AG08396 (cell line): ENCODE data around the gene PIGK.
A peak's percentile ranks its signal among the peaks of the same experiment; 100 is the strongest.
"Not testable (repeated sequence)": the region's sequence is repeated elsewhere in the genome, so short reads cannot be mapped to it uniquely, and the experiment has no call there.

ENCODE experiments used
- DNase-seq: peaks from one replicate; pipeline ENCODE4 v3.0.0; 2012; ENCODE audit warnings: low spot score, mixed read lengths

PIGK gene

DNA sequence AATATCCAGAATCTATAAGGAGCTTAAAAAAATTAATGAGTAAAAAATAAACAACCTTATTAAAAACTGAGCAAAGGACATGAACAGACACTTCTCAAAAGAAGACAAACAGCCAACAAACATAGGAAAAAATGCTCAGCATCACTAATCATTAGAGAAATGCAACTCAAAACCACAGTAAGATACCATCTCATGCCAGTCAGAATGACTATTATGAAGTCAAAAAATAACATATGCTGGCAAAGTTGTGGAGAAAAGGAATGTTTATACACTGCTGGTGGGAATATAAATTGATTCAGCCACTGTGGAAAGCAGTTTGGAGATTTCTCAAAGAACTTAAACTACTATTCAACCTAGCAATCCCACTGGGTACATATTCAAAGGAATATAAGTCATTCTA, 25.3 kb downstream of the PIGK start:
- DNase-seq, result no peak

GRCh38 chr1:77188770-77189169, 30.5 kb downstream of the PIGK start:
- DNase-seq, result no peak

DNA sequence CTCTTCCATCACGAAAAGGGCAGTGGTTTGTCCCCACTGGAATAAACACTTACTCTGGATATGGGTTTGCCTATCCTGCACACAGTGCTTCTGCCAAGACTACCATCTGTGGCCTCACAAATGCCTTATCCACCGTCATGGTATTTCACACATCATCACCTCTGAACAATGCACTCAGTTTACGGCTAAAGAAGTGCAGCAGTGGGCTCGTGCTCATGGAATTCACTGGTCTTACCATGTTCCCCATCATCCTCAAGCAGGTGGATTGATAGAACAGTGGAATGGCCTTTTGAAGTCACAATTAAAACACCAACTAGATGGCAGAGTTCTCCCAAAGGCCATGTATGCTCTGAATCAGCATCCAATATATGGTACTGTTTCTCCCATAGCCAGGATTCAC, 32.3 kb downstream of the PIGK start:
- DNase-seq, result not testable (repeated sequence)

GRCh38 chr1:77182083-77182482, 37.1 kb downstream of the PIGK start:
- DNase-seq, result no peak

DNA sequence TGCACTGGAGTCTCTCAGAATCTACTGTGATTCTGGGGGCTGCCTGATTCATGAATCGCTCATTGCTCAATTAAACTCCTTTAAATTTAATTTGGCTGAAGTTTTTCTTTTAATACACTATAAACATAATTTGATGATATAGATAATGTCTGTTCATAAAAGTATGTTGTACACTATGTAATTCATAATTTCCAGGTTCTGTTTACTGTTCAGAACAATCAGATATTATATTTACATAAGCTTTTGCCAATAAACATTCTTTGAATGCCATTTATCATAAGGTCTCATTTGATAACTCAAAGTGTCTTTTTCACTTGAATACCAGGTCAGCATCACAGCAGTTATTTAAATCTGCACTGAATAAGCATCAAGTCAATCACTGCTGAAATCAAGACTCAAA, 39.6 kb downstream of the PIGK start:
- DNase-seq, result no peak

GRCh38 chr1:77175230-77175844, 43.9 kb downstream of the PIGK start:
- DNase-seq, result no peak

GRCh38 chr1:77170687-77171086, 48.5 kb downstream of the PIGK start:
- DNase-seq, result no peak

DNA sequence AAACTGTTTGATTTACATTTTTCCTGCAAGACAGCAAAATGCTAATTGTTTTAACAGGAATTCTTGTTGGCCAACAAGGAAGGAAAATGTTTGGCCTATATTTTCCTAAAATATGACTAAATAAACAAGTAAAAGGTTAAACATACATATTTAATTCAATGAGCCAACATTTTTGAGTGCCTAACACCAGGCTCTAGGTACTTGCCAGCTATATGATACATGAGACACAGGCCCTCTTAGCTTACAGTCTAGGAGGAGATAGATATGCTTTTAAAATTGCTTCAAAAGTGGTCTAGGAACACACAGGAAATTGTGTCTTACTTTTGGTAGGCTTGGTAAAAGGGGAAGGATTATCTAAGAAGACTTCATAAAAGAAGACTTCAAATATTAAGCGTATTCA, 50.9 kb downstream of the PIGK start:
- no peak for DNase-seq

- DNase-seq, result no peak
These were observed 54.7 kb downstream of the PIGK start for GRCh38 chr1:77164434-77164944.

DNA sequence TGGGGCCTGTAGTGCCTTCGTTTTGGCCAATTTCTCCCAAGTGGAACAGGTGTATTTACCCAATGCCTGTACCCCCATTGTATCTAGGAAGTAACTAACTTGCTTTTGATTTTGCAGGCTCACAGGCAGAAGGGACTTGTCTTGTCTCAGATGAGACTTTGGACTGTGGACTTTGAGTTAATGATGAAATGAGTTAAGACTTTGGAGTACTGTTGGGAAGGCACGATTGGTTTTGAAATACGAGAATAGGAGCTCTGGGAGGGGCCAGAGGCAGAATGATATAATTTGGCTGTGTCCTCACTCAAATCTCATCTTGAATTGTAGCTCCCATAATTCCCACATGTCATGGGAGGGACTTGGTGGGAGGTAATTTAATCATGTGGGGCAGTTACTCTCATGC, 59.5 kb downstream of the PIGK start:
- DNase-seq, result not testable (repeated sequence)

GRCh38 chr1:77156214-77156613, 63.0 kb downstream of the PIGK start:
- DNase-seq, result no peak

DNA sequence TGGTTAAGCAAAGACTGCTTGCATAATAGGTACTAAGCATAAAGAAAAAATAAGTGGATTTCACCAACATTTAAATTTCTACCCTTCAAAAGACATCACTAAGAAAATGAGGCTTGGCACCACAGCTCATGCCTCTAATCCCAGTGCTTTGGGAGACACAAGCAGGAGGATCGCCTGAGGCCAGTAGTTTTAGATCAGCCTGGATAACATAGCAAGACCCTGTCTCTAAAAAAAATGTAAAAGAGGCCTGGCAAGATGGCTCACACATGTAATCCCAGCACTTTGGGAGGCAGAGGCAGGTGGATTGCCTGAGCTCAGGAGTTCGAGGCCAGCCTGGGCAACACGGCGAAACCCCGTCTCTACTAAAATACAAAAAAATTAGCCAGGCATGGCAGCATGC, 73.0 kb downstream of the PIGK start:
- no peak for DNase-seq

DNA sequence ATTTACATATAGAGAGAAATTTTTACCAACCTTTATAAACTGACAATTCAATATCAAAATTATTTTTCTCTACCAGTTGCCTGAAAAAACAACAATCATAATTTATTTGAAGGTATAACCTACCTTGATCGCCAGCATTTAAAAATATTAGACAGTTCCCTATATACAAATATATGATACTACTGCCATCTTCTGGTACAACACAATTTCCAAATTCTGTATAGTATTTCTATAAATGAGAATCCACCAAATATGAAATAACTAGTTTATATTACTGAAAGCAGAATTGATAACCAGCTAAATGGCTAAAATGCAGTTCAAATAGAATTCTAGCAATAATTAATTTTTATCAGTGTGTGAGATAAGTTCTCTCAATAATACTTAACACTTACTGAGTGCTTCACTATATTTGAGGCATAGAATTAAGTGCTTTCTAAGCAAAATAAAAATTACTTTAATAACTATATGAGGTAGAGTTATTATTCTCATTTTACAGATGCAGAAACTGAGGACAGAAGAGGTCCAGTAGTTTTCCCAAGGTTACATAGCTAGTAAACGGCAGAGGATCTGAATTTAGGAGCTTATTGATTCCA, 75.6 kb downstream of the PIGK start:
- no peak for DNase-seq

- DNase-seq, result no peak
These were observed 79.8 kb downstream of the PIGK start for GRCh38 chr1:77139389-77139788.

DNA sequence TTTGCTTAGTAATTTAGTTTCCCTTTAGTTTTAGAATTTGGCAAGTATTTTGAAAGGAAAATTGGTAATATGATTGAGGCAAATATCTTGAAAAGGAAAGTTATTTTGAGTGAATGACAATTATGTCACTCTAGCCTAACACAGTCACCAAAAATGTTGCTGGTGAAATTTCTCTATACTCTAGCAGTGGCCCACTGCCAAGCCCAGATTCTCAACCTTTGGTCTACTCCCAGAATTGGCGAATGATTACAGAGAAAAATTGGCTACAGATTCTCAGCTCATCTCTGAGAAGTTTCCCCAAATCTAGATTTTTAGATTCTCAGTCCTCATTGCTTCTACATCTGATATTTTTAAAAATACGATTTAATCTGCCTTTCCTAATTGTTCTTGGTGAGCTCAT, 84.9 kb downstream of the PIGK start:
- DNase-seq, result peak; percentile 9

DNA sequence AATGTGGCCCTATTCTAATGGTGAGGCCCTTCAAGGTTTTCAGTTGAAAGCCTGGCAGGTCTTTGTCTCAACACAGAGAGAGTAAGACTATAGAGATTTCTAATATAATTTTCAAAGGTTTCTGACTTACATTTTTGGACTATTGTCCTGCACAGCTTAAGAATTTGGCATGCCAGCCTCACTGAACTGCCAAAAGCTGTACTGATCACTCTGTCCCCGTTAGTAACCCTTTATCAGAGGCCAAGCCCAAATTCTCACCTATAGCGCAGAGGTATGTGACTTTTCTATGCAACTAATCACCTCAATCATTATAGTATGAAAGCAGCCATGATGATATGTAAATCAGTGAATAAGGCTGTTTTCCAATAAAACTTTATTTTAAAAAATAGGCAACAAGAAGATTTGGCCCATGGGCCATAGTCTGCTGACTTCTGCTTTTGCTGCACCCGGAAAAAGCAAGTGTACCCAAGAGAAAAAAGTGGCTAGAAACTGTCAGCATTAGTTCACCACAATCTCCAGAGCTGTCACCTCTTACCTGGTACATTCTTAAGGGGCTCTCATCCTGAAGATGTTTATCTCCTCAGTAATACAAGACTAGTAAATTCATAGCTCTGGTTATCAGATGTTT, 85.4 kb downstream of the PIGK start:
- DNase-seq, result no peak

DNA sequence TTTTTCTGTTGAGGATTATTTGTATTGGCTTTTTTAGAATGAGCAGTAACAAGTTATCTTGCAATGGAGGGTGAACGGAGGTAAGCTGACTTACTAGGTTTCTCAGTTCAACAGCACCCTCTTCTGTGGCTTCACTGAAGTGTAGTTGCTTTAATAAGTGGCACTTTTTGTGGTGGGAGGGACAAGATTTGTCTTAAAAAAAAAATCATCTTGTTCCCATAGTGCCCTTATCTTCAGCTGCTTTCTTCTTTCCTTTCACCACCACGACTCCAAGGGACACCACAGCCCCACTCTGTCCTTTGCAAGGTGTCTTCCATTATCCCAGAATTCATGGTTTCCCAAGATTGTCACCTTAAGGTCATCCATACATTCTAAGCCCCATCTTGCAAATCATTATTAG, 92.9 kb downstream of the PIGK start:
- DNase-seq, result peak; percentile 41

DNA sequence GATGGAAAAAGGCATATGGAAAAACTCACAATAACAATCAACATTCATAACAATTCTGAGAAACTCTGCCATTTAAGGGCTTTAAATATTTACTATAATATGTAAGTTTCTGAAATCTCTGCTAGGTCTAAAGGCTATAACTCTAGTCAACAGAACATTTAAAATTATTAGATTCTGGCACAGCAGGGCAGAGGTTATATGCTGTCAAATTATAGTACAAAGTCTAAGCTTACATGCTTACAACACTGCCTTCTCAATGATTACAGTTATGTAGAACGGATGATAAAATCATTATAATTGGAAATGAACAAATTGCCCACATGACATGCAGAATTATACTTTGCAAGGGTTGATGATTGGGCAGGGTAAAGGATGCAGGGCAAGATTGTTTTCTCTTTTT, 97.7 kb downstream of the PIGK start:
- no peak for DNase-seq

DNA sequence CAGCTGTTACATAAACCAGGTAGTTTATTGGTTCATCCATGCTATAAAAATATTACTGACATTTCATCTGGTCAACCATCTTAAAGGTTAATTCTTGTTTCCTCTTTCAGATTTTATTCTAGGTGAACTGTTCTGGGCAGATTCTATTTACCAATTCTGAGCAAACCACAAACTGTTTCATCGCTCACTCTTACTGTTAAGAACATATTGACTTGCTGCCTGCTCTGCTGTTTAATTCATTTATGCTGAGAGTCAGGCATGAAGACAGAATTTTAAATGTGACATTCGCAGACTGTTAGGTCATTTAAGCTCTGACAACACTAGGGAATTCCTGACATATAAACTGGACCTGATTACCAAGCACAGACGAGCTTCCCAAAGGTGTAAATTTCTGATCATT, 98.3 kb downstream of the PIGK start:
- DNase-seq, result no peak

DNA sequence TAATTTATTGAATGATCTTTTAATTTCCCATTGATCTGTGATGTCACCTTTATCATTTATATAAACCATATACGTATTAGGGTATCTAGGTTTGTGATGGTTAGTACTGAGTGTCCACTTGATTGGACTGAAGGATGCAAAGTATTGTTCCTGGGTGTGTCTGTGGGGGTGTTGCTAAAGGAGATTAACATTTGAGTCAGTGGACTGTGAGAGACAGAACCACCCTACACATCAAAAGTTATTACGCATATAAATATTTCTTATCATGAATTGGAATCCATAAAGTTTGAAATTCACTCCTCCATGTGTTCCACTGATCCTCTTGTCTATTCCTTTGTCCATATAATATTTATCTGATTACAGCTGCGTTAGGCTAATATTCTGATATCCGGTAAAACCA, 100.5 kb downstream of the PIGK start:
- DNase-seq, result no peak

DNA sequence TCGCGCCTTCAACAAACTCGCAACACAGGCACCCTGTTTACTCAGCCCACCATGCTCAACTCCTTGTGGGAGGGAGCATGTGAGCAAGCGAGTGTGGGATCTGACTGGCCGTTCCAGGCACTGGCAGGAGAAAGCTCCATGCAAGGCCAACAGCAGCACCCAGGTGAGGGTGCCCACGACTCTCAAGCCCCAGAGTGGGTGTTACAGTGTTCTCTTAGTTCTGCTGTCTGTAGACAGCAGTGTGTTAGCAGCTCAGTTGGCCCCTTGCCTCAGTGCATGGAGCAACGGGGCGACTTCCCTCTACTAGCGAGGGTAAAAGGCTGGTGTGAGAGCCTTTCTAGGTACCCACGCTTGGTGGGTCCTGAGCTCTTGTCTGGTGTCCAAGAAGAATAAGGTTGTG, 114.6 kb downstream of the PIGK start:
- no peak for DNase-seq

DNA sequence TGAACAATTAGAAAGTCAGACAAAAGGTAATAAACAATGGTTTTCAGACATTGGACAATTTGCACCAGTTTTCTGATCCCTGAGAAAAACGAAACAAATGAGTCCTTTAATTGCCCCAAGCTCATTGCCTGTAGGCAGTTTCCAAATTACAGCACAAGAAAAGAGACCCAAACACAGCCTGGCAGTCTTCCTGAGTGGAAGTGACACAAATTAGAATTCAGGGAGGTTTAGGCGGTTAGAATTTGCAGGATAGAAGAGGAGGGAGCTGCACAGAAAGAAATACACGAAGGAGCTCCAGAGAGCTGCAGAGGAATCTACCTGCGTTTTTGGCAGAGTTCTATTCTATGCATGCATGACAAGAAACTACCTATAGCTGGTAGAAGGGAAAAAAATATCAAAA, 115.7 kb downstream of the PIGK start:
- DNase-seq, result no peak

GRCh38 chr1:77100875-77101274, 118.4 kb downstream of the PIGK start:
- no peak for DNase-seq
